Fibroblast of lung (primary cell): ENCODE results near the gene FSIP1.

Experiments used
- CTCF ChIP-seq, 2 donors: IDR thresholded peaks in 1 of 2; conservative IDR thresholded peaks in 1 of 2; 1 replicate in 1 of 2; 2 replicates in 1 of 2; pipeline ENCODE4 v1.5.1; 2011 to 2012; ENCODE audit warnings: low read length in 2 of 2, control low read depth in 1 of 2, inconsistent platforms in 1 of 2, low read depth in 1 of 2, mild to moderate bottlenecking in 1 of 2
- EZH2 ChIP-seq: IDR thresholded peaks from 2 replicates; pipeline ENCODE4 v1.5.1; 2012; ENCODE audit warnings: low read length, control low read depth, mild to moderate bottlenecking; ENCODE audit errors: missing control alignments

- TF ChIP-seq CTCF (conservative IDR thresholded peaks at IDR 0.05 in 1 of 2, IDR thresholded peaks at IDR 0.05 in 1 of 2; ENCODE audit: low read depth in 1 of 2, low read length in 2 of 2) (no peak), EZH2 (no peak)
Measured at GRCh38 chr15:39794954-39795353, 12.3 kb upstream of the FSIP1 start.
